GM21515 (cell line): ENCODE measurements around the gene ZNF177.

ENCODE experiments used
- ATAC-seq: cut with Tn5 transposase; IDR thresholded peaks from one replicate; pipeline ENCODE4 v1.9.1; 2021; ENCODE audit not compliant: unreplicated experiment

The ZNF177 gene

GRCh38 chr19:9427941-9428340, 65.1 kb downstream of the ZNF177 start:
- no peak for ATAC-seq

GRCh38 chr19:9430444-9430843, 67.6 kb downstream of the ZNF177 start:
- no peak for ATAC-seq

GRCh38 chr19:9431475-9431874, 68.7 kb downstream of the ZNF177 start:
- no peak for ATAC-seq
